ENCODE results near the gene SPECC1.

DNA sequence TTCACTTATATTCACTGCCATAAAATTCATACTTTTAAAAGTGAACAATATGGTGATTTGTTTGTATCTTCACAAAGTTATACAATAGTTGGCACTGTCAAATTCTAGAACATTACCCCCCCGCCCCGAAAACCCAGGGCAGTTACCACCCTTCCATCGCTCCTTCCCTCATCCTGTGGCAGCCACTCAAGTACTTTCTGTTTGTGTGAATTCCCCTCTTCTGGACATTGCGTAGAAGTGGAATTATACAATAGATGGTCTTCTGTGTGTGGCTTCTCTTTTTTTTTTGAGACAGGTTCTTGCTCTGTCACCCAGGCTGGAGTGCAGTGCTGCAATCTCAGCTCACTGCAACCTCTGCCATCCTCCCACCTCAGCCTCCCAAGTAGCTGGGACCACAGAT, 58.6 kb downstream of the SPECC1 start:
- TF ChIP-seq CTCF (IDR thresholded peaks at IDR 0.05; ENCODE audit: insufficient read depth, low read length) (no peak), REST (IDR thresholded peaks at IDR 0.05; ENCODE audit: insufficient replicate concordance, low read depth) (no peak)

All from HL-60 (cell line).